ENCODE measurements around the gene CALML3.

The CALML3 gene

DNA sequence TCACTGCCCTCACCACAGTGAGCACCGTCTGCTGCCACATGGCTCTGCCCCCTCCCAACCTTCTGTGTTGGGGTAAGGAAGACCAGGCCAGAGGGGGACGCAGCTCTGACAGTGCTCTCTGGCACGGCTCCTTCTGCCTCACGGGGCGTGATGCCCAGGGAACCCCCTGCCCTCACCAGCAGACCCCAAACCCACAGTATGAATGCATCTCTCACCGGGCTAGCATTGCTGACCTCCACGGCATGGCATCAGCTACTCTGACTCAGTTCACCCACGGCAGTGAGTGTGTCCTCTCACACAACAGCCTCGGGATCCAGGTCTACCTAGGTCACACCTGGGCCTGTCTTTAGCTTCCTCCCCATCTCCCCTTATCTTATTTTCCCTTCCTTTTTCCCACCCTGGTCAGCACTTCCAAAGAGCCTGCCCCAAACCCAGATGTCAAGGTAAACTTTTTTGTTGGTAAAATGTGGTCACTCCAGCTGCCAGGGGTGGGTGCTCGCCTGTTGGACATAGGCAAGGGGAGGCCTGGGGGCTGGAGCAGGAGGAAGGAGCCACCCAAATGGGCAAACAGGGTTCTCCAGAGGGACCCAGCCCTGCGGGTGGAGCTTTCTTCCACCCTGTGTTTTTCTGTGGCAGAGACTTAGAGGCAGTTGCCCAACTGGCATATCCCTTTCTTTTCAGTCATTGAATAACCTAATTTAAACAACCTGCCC is 4.4 kb downstream of the CALML3 start:
- DNase-seq = no peak

DNA sequence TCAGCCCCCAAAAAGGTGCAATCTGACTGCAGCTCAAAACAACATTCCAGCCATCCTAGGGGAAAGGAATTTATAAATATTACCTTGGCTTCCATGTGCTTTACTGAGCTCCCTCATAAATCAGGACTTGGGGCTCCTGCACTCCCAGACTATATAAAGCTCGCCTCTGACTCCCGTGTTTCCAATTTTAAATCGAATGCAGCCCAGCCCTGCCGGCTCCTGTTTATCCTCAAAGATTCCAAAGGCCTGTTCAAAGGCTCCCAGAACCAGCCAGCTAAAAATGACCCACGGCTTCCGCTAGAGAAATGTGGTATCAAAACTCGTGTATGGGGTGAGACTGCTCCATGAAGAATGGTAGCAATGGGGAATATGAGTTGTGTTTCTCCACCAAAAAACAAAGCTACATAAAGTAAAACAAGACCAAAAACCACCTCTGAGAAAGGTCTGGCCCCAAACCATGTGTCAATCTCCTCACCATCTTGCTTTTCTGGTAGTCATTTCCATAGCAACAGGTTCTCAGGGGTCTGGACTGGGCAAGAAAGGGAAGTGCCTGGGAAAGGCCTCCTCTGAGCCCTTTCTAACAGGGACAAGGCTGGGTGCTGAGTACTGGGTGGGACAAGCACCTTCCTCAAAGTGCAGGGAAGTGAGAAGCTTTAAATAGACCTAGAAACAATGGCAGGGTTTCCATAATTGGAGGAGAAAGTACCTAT is 5.1 kb downstream of the CALML3 start:
- DNase-seq = no peak

- DNase-seq = no peak
These were observed 5.6 kb downstream of the CALML3 start for GRCh38 chr10:5530412-5530806.

DNA sequence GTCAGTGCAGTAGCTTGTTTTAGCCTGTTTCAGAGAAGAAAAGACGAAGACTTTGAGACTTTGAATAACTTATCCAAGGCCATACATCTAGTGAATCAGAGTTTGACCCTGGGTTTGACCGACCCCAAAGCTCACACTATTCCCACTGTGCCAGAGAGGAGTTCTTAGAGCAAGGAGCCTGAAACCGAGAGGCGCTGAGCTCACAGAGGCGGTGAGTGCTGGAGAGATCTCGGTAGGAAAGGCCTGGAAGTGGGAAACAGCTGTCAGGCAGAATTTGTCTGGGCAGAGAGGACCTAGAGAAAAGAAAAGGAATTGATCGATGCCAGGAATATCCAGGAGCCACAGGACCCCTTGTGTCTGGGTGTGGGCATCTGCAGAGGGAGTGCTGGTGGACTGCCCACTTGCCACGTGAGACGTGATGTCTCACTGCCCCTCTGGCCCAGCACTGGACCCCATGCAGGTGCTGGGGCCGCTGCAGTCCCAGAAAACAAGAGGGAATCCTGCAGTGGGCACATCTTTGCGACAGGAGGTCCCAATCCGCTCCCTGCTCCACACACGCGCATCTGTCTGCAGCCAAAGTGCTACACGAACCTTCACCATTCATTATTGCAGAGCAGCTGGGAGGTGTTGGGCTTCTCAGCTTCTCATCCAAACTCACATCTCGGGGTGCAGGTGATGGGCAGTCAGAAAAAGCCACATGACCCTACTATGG is 6.2 kb downstream of the CALML3 start:
- DNase-seq = no peak

DNA sequence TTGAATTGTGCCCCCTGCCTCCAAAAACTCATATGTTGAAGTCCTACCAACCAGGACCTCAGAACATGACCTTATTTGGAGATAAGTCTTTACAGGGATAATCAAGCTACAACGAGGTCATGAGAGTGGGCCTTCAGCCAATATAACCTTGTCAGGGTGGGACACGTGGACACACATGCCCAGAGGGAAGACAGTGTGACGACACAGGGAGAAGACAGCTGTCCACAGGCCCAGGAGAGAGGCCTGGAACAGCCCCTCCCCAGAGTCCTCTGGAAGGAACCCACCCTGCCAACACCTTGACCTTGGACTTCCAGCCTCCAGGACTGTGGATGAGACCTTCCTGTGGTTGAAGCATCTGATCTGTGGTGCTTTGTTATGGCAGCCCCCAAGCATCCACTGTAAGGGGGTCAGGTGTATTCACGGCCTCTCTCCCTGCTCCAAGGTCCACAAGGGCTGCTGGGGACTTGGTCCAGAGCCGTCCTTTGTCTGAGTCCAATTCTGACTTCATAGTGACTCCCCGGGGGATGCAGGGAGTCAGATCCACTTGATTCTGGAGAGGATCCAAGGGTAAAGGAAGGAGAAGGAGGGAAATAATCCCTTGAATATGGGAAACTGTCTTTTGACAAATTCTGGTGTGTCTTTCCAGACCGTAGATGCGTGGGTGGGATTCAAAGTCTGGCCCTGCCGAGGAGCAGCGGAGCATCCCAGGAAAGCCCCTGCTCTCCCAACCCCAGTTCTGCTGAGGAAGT is 7.0 kb downstream of the CALML3 start:
- no peak for DNase-seq

DNA sequence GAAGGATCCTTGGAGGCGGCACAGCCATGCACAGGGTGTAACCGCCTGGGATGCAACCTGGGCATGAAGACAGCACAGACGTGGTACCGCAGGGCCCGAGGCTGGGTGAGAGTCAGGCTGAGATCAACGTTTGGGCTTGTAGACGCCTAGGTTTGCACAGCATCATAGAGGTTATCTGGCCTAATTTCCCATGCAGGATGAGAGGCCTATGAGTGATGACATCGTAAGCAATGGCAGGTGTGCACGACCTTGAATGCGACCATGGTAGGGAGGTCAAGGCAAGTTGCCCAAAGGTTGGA is 7.5 kb downstream of the CALML3 start:
- no peak for DNase-seq

DNA sequence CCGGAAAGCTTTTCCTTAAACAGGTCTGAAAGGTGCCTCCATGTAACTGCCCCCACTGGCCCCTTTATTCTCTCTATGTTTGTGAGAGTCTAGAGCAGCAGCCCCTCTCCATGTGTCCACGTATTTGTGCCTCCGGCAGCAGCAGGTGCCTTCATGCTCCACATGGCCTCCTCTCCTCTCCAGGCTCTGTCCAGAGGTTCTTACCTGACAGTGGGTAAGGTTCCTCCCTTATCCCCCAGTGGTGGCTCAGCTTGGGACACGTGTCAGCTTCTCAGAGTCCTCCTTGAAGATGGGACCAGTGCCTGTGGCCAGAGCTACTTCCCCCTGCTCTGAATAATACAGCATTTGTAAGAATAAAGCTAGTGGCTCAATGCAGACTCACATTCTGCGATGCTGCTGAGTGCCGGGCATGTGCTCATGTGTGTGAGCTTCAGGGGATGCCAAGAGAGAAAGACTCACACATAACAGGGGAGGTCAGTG is 7.9 kb downstream of the CALML3 start:
- no peak for DNase-seq

GRCh38 chr10:5533098-5533731 is 8.5 kb downstream of the CALML3 start:
- no peak for DNase-seq

DNA sequence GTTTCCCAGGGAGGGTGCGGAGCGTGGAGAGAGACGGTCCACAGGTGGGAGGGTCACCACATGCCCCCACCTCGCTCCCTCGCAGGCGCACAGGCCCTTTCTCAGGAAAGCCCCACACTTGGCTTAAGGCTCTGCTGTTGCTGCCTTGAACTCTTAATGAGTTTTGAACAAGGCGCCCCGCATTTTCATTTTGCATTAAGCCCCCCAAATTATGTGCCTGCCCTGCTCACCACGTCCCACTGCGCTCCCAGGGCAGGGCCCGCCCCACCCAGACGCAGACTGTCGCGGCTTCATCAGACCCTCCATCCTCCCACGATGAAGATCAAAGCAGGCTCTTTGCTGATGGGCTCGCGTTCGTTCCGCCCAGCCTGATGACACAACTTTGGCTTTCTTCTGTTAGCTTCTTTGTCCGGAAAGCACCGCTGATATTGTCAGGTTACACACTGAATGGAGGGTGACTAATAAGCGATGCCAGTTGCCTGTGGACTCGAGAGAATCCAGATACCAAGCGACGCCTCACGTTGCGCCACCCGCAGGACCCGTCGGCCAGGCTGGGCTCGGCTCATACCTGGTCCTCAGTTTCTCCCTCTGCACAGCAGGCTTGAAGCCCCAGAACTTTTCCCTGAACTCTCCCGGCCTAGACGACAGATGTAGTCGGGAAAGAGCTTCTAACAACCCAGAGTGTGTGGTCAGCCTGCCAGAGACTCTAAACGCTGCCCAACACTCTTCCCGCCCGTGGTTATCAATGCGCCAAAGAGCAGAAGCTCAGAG is 9.5 kb downstream of the CALML3 start:
- no peak for DNase-seq

GRCh38 chr10:5534880-5535856 is 10.4 kb downstream of the CALML3 start:
- no peak for DNase-seq

- no peak for DNase-seq
These were observed 11.8 kb downstream of the CALML3 start for GRCh38 chr10:5536486-5537081.

- no peak for DNase-seq
These were observed 12.9 kb downstream of the CALML3 start for GRCh38 chr10:5537684-5538083.

DNA sequence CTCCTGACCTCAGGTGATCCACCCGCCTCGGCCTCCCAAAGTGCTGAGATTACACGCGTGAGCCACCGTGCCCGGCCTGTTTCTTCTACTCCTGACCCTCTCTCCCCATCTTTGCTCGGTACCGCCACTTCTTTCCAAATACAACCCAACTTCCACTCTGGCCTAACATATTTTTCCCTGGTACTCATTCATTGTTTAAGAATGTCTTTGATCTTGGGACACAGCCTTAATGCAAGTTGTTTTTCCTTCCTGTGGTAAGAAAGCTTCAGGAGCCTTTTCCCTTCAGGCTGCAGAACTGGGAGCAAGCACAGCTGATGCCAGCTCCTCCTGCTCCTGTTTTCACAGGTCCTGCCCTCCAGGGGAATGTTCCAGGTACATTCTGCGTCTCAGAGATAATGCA is 13.7 kb downstream of the CALML3 start:
- DNase-seq = no peak

DNA sequence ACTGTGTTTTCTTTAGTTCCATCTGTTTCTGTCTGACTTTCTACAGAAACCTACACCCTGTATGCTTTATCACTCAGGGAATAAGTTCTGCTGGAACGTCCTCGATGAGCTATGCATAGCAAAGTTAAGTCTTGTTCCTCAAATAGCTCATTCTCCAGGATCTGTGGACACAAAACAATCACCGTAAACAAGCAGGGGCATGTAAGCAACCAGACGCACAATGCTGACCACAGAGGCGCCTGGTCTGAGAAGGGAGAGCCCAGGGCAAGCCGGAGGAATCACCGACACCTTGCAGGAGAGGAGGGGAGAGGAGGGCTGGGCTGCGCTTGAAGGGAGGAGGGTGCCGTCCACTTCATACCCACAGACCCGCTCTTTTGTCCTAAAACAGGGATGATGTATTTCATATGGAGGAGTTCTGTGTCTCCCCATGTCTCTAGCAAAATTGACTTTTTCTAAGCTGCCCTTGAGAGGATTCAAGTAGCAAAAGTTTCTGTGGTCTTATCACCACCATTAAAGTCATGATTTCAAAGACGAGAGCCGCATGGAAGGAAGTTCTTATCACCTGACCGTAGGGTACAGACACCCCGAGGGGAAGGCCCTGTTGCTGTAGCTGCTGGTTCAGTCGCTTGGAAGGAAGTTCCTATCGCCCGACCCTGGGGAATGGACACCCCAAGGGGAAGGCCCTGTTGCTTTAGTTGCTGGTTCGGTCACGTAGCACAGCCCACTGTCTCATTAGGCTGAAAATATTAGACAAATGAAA is 14.3 kb downstream of the CALML3 start:
- no peak for DNase-seq

- no peak for DNase-seq
These were observed 15.3 kb downstream of the CALML3 start for GRCh38 chr10:5540080-5540479.

DNA sequence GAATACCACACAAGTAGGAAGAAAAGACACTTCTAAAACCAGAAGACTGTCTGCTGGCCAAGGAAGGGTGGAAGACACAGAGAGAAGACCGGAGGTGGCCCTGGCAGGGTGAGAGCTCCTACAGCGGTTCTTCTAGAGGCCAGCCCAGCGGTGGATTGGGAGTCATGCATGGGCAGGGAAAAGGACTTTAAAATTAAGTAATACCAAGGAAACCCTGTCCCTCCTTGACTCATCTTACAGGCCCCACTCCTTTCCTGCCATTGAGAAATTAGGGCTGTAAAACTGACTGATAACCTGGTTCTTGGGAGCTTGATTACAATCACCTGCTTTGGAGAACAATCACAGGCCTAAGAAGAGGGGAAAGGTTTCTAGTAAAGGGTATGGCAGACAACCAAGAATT is 16.1 kb downstream of the CALML3 start:
- no peak for DNase-seq

- no peak for DNase-seq
These were observed 17.3 kb downstream of the CALML3 start for GRCh38 chr10:5542100-5542499.

DNA sequence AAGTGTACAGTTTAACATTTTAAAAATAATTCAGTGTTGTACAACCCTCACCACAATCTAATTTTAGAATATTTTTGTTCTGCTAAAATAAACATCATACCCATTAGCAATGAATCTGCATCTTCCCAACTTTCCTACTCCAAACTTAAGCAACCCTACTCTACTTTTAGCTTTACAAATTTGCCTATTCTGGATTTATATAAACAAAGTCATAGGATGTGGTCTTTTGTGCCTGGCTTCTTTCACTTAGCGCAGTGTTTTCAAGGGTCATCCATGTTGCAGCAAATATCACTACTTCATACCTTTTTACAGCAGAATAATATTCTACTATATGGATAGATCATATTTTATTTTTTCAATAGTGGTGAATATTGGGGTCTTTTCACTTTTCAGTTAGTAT is 18.9 kb downstream of the CALML3 start:
- no peak for DNase-seq

DNA sequence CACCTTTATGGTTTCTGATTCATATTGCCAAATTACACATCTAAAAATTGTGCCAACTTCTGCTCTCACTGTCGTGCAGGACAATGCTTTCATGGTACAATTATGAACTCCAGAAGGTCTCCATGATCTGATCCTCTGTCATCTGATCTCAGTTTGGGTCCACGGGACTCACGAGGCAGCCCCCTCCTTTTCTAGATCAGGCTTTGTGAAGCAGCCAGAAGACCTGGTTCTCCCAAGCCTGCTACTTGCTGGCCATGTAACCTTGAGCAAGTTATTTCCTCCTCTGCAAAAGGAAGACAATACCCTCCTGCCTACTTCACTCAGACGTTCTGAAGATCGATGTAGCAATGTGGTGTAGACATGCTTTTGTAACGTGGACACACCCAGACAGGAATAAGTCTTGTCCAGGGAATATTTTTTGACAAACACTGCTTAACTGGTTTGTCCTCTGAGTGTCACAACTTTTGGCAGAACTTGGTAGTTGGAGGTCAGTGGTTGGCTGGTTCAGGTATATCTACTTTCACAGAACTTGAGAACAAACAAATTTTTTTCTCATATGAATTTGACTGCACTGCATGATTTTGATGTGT is 19.6 kb downstream of the CALML3 start:
- no peak for DNase-seq
